ENCODE data around the gene CDC6.
"Not testable (repeated sequence)": the region's sequence is repeated elsewhere in the genome, so short reads cannot be mapped to it uniquely, and the experiment has no call there.

Gene CDC6

GRCh38 chr17:40290629-40291280, 3.1 kb downstream of the CDC6 start:
- DNase-seq = peak; percentile 85

- no peak for DNase-seq
These were observed 3.6 kb downstream of the CDC6 start for GRCh38 chr17:40291281-40291664.

GRCh38 chr17:40293363-40293762, 5.7 kb downstream of the CDC6 start:
- DNase-seq = no peak

- no peak for DNase-seq
These were observed 8.1 kb downstream of the CDC6 start for GRCh38 chr17:40295488-40296436.

- DNase-seq = no peak
These were observed 9.8 kb downstream of the CDC6 start for GRCh38 chr17:40297511-40297910.

GRCh38 chr17:40298726-40299125, 11.0 kb downstream of the CDC6 start:
- peak; percentile 82 for DNase-seq

GRCh38 chr17:40299159-40299757, 11.6 kb downstream of the CDC6 start:
- DNase-seq = peak; percentile 73

- DNase-seq = no peak
These were observed 13.6 kb downstream of the CDC6 start for GRCh38 chr17:40301315-40301714.

GRCh38 chr17:40303009-40303657, 15.5 kb downstream of the CDC6 start:
- DNase-seq = peak; percentile 82

GRCh38 chr17:40303708-40304551, 16.3 kb downstream of the CDC6 start:
- peak; percentile 98 for DNase-seq

- DNase-seq = not testable (repeated sequence)
These were observed 16.8 kb downstream of the CDC6 start for GRCh38 chr17:40304552-40304863.

GRCh38 chr17:40304866-40305265, 17.2 kb downstream of the CDC6 start:
- DNase-seq = not testable (repeated sequence)

- no peak for DNase-seq
These were observed 18.7 kb downstream of the CDC6 start for GRCh38 chr17:40306395-40306794.

- peak; percentile 97 for DNase-seq
These were observed 19.5 kb downstream of the CDC6 start for GRCh38 chr17:40307001-40307730.

- DNase-seq = no peak
These were observed 20.1 kb downstream of the CDC6 start for GRCh38 chr17:40307740-40308239.

GRCh38 chr17:40309031-40309948, 21.6 kb downstream of the CDC6 start, which contains the start of gene RARA:
Gene RARA, plus strand, starts transcription at chr17:40309180. Its CDS starts 22,039 bp downstream, at chr17:40331219.
- no peak for DNase-seq

GRCh38 chr17:40309949-40310510, 22.4 kb downstream of the CDC6 start:
- DNase-seq = no peak

GRCh38 chr17:40310882-40311391, 23.3 kb downstream of the CDC6 start:
- no peak for DNase-seq

GRCh38 chr17:40311575-40311974, 23.9 kb downstream of the CDC6 start:
- DNase-seq = peak; percentile 60

Data from fibroblast of upper back skin (primary cell).